ENCODE measurements around the gene SLC37A3. TPM values are rescaled to one million over a fixed set of nuclear protein-coding genes. Genes with fewer than 3 reads are reported as not detected.

SLC37A3 gene
- total and polyA plus RNA-seq, 2 of the 13 experiments (the other 11 are each of a cell fraction or from before 2014, with no cell fraction given): 21.3 to 27.9 TPM

- no peak overlapping the region for H3K27ac ChIP-seq (ENCODE audit: extremely low read length, insufficient read depth, low read length)
- POLR2A ChIA-PET: no interaction called here
- CTCF ChIA-PET (ENCODE audit: low intra/inter-chr PET ratio, low total read pairs): no interaction called here
Observed at GRCh38 chr7:140426130-140426529, 27.8 kb upstream of the SLC37A3 start.

GRCh38 chr7:140425718-140426117 lies 27.4 kb upstream of the SLC37A3 start:
- Histone ChIP-seq H4K20me1 (ENCODE audit: insufficient read depth, low read length) (no peaks in the 10 kb centered on the region), H3K27ac (ENCODE audit: extremely low read length, insufficient read depth, low read length) (no peak overlapping the region), H3K9ac (ENCODE audit: insufficient read depth, low read depth, low read length) (no peak overlapping the region), H3K4me2 (ENCODE audit: low read depth, low read length) (no peak overlapping the region), H3K4me3 (replicated peaks in 1 of 3; ENCODE audit: insufficient read depth in 1 of 3, low read depth in 2 of 3, low read length in 3 of 3) (no peak overlapping the region), H3K9me3 (ENCODE audit: low read length) (no peaks in the 10 kb centered on the region), H2AFZ (ENCODE audit: low read length) (no peak overlapping the region), H3K4me1 (ENCODE audit: insufficient read depth, low read length) (no peaks in the 10 kb centered on the region), H3K36me3 (replicated peaks in 1 of 2; ENCODE audit: control insufficient read depth in 1 of 2, insufficient read depth in 2 of 2, low read length in 2 of 2) (no peaks in the 10 kb centered on the region), H3K27me3 (ENCODE audit: control insufficient read depth in 1 of 2, insufficient read depth in 2 of 2, low read length in 2 of 2) (no peaks in the 10 kb centered on the region; a peak in 2 of 5 replicates), H3K79me2 (ENCODE audit: insufficient read depth, low read length) (no peaks in the 10 kb centered on the region)
- ATAC-seq (no peak), FAIRE-seq (no peak), DNase-seq (ENCODE audit: low spot score) (no peak)
- in situ Hi-C loops (cut with HindIII; ENCODE audit: extremely low pct_ligation_motif_present, low pct_unique_long_range_greater_than_20kb) (no loop called here), intact Hi-C loops (cut with micrococcal nuclease; ENCODE audit: unreplicated experiment) (no loop called here)
- CTCF ChIA-PET (ENCODE audit: low intra/inter-chr PET ratio, low total read pairs): no interaction called here
- POLR2A ChIA-PET: no interaction called here
- BruUV-seq (replicated peaks): no TSS peak
- 74% methylated on average over 10 of the region's 12 CpGs for WGBS (ENCODE audit: low lambda C conversion rate)
- TF ChIP-seq ZNF260 (CRISPR knock-in tag; IDR thresholded peaks at IDR 0.05; ENCODE audit: borderline replicate concordance, low read depth): no peak
- no peak for TF ChIP-seq ZNF17 (CRISPR knock-in tag; IDR thresholded peaks at IDR 0.05)
- TF ChIP-seq PRPF4 (IDR thresholded peaks at IDR 0.05; ENCODE audit: low read depth, low read length, poor library complexity, severe bottlenecking): no peak
- TF ChIP-seq FOXO1 (CRISPR knock-in tag; IDR thresholded peaks at IDR 0.05): no peak
- TF ChIP-seq ELF4 (CRISPR knock-in tag; IDR thresholded peaks at IDR 0.05; ENCODE audit: borderline replicate concordance): no peak
- TF ChIP-seq NPAS2 (CRISPR knock-in tag; IDR thresholded peaks at IDR 0.05; ENCODE audit: borderline replicate concordance): no peak
- no peak for TF ChIP-seq GPN1 (CRISPR knock-in tag; IDR thresholded peaks at IDR 0.05; ENCODE audit: borderline replicate concordance)
- no peak for TF ChIP-seq NFE2L2 (IDR thresholded peaks at IDR 0.05; ENCODE audit: low read length)
- TF ChIP-seq SMAD3 (CRISPR knock-in tag; IDR thresholded peaks at IDR 0.05): no peak
- no peak for TF ChIP-seq ATRX (CRISPR knock-in tag; IDR thresholded peaks at IDR 0.05; ENCODE audit: borderline replicate concordance)
- TF ChIP-seq ZNF7 (CRISPR knock-in tag; IDR thresholded peaks at IDR 0.05): no peak
- TF ChIP-seq RFXANK (CRISPR knock-in tag; IDR thresholded peaks at IDR 0.05): no peak
- TF ChIP-seq LRRFIP1 (CRISPR knock-in tag; conservative IDR thresholded peaks at IDR 0.05): no peak
- TF ChIP-seq ZNF792 (CRISPR knock-in tag; IDR thresholded peaks at IDR 0.05): no peak
- TF ChIP-seq ZNF121 (CRISPR knock-in tag; IDR thresholded peaks at IDR 0.05): no peak
- TF ChIP-seq ZNF282 (IDR thresholded peaks at IDR 0.05; ENCODE audit: partially characterized antibody): no peak

More at GRCh38 chr7:140426130-140426529, 27.8 kb upstream of the SLC37A3 start:
- no peaks in the 10 kb centered on the region; a peak in 2 of 5 replicates for H3K27me3 ChIP-seq (ENCODE audit: control insufficient read depth in 1 of 2, insufficient read depth in 2 of 2, low read length in 2 of 2)
- H4K20me1 ChIP-seq (ENCODE audit: insufficient read depth, low read length): no peaks in the 10 kb centered on the region
- no peak overlapping the region for H3K4me2 ChIP-seq (ENCODE audit: low read depth, low read length)
- DNase-seq (ENCODE audit: low spot score) (no peak), FAIRE-seq (no peak), ATAC-seq (no peak)
- no peaks in the 10 kb centered on the region for H3K79me2 ChIP-seq (ENCODE audit: insufficient read depth, low read length)
- no peaks in the 10 kb centered on the region for H3K9me3 ChIP-seq (ENCODE audit: low read length)
- no peaks in the 10 kb centered on the region for H3K4me1 ChIP-seq (ENCODE audit: insufficient read depth, low read length)
- H3K9ac ChIP-seq (ENCODE audit: insufficient read depth, low read depth, low read length): no peak overlapping the region
- 80% methylated on average over 6 of the region's 6 CpGs for WGBS (ENCODE audit: low lambda C conversion rate)
- H3K4me3 ChIP-seq (replicated peaks in 1 of 3; ENCODE audit: insufficient read depth in 1 of 3, low read depth in 2 of 3, low read length in 3 of 3): no peak overlapping the region
- H2AFZ ChIP-seq (ENCODE audit: low read length): no peak overlapping the region
- H3K36me3 ChIP-seq (replicated peaks in 1 of 2; ENCODE audit: control insufficient read depth in 1 of 2, insufficient read depth in 2 of 2, low read length in 2 of 2): no peaks in the 10 kb centered on the region
- in situ Hi-C loops (cut with HindIII; ENCODE audit: extremely low pct_ligation_motif_present, low pct_unique_long_range_greater_than_20kb) (no loop called here), intact Hi-C loops (cut with micrococcal nuclease; ENCODE audit: unreplicated experiment) (no loop called here)
- TF ChIP-seq ZNF414 (CRISPR knock-in tag; IDR thresholded peaks at IDR 0.05) (no peak), ZNF674 (CRISPR knock-in tag; IDR thresholded peaks at IDR 0.05; ENCODE audit: low read depth) (no peak)
- BruUV-seq (replicated peaks): no TSS peak

Data from HepG2 (cell line).